ENCODE measurements around the gene CNOT1.

- TF ChIP-seq CTCF (IDR thresholded peaks at IDR 0.05; ENCODE audit: low read depth, low read length) (no peak), POLR2A (IDR thresholded peaks at IDR 0.05; ENCODE audit: extremely low read depth, insufficient read length) (no peak)
Observed at GRCh38 chr16:58495521-58496331, 133.9 kb downstream of the CNOT1 start.

Data from NB4 (cell line).